Omental fat pad (tissue), 4 donors: ENCODE data around the gene NDST3. TPM values are rescaled to one million over a fixed set of nuclear protein-coding genes. Genes with fewer than 3 reads are reported as not detected.

Experiments
- ATAC-seq: fragments of 150-250 bp; one replicate; pipeline ENCODE4 v1.9.1; 2016; ENCODE audit warnings: mild to moderate bottlenecking, moderate library complexity; ENCODE audit not compliant: low FRiP score
- DNase-seq: peaks from one replicate; pipeline ENCODE4 v3.0.0-alpha.2; 2019; ENCODE audit warnings: low spot score
- CTCF ChIP-seq, 3 donors: fragments of 450-650 bp; IDR thresholded peaks; one replicate each; pipeline ENCODE4 v1.5.1; 2016 to 2017; ENCODE audit warnings: antibody characterized with exemption in 3 of 3, mild to moderate bottlenecking in 3 of 3, moderate library complexity in 2 of 3
- total RNA-seq, 4 donors: library from RNA; depleted of rRNA; stranded (reverse); fragments of >200 nt; gene quantifications; one replicate each; pipeline ENCODE4 v1.1.0, GENCODE V29; 2016

The NDST3 gene
- total RNA-seq, 4 donors from 2014 or later: not detected

- no peak for DNase-seq
- ATAC-seq: no peak
- TF ChIP-seq CTCF (IDR thresholded peaks at IDR 0.05): no peak
Measured at GRCh38 chr4:118226311-118227010, 192.2 kb downstream of the NDST3 start.

- no peak for TF ChIP-seq CTCF (IDR thresholded peaks at IDR 0.05)
- no peak for ATAC-seq
- DNase-seq: no peak
Measured at GRCh38 chr4:118235566-118236120, 201.4 kb downstream of the NDST3 start.

DNA sequence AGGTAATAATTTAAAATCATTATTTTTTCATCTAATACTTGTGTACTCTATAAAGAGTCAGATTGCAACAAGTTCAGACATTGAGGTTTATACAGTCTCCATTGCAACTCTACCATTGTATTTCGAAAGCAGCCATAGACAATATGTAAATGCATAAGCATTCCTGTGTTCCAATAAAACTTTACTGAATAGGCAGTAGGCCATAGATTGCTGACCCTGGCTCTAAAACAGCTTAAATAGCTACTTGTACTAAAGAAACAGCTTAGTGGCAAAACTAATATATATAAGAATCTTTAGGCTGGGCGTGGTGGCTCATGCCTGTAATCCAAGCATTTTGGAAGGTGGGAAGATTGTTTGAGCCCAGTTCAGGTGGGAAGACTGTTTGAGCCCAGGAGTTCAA is 203.2 kb downstream of the NDST3 start:
- ATAC-seq (no peak), DNase-seq (no peak)
- TF ChIP-seq CTCF (IDR thresholded peaks at IDR 0.05): no peak

DNA sequence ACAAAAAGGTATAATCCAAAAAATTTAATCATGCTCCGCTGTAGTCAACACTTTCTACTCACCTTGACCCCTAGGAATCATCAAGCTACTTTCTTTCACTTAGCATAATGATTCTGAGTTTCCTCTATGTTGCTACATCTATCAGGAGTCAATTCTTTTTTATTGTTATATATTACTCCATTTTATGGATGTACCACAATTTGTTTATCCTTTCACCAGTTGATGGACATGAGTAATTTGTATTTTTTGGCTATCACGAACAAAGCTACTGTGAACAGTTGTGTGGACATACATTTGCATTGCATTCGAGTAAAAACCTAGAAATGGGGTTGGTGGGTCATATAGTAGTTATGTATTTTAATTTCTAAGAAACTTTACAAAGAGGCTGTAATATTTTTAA is 215.6 kb downstream of the NDST3 start:
- DNase-seq: no peak
- TF ChIP-seq CTCF (IDR thresholded peaks at IDR 0.05): no peak
- ATAC-seq: no peak

DNA sequence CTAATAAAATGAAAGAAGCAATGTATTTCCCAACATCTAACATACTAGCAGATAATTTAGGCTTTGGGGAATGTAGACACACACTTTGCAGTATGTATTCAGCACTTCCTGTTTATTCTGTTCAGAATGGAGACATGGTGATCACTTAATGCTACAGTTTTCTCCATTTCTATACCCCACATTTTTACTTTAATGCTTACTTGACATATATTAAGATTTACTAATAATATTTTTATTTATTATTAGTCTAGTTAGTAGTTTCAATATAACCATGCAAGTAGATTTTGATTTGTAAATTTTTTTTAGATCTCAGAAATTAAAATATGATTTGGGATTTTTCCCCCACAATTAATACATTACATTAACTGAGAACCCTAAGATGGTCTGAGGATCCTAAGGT is 220.1 kb downstream of the NDST3 start:
- ATAC-seq: no peak
- DNase-seq: no peak
- no peak for TF ChIP-seq CTCF (IDR thresholded peaks at IDR 0.05)

DNA sequence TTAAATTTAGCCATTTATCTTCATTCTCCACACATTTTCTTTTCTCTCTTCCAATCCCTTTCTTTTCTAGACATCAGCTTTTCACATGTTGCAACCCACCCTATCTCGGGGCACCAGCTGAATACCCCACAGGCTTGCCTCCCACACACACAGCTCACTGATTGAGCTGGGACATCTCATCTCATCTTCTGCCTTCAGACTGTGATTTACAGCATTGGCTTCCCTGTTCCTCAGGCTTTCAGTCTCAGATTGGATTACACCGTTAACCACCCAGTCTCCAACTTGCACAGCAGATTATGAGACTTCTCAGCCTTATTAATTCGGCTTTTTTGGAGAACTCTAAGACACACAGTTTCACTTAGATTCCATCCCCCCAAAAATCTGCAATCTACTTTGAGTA is 224.8 kb downstream of the NDST3 start:
- no peak for ATAC-seq
- DNase-seq: no peak
- TF ChIP-seq CTCF (IDR thresholded peaks at IDR 0.05): no peak

DNA sequence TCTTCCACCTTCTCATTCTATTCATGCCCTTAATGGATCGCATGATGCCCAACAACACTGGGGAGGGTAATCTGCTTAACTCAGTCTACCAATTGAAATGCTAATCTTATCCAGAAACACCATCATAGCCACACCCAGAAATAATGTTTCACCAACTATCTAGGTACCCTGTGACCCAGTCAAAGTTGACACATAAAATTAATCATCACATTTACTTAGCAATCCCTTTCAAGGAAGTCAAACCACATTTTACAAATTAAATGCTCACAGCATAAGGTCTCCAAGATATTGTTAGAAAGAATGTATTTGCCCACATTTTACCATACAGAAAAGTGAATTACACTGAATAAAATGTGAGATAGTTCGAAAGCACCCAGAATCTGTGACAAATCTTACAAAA is 226.0 kb downstream of the NDST3 start:
- ATAC-seq: no peak
- no peak for DNase-seq

More for the DNA sequence above, 226.0 kb downstream of the NDST3 start:
- no peak for TF ChIP-seq CTCF (IDR thresholded peaks at IDR 0.05)
